Upper lobe of left lung (tissue), 6 donors: ENCODE measurements around the gene CENPQ. TPM values are rescaled to one million over a fixed set of nuclear protein-coding genes. Genes with fewer than 3 reads are reported as not detected.

Source experiments
- ATAC-seq, 2 donors: fragments of 200-7000 bp; cut with Tn5 transposase; one replicate each; pipeline ENCODE4 v1.9.1; 2022; ENCODE audit warnings: mild to moderate bottlenecking in 2 of 2, moderate library complexity in 2 of 2; ENCODE audit not compliant: low FRiP score in 2 of 2
- DNase-seq, 2 donors: peaks; one replicate each; pipeline ENCODE4 v3.0.0-alpha.2; 2019 to 2020
- H3K27ac ChIP-seq, 4 donors: fragments of 200-600 bp; sonication (generic); one replicate each; pipeline ENCODE4 v1.5.1; 2016 to 2019
- H3K27me3 ChIP-seq, 4 donors: fragments of 200-600 bp; sonication (generic); one replicate each; pipeline ENCODE4 v1.5.1; 2017 to 2019
- H3K36me3 ChIP-seq, 4 donors: fragments of 200-600 bp; sonication (generic); one replicate each; pipeline ENCODE4 v1.5.1; 2016 to 2019
- H3K4me1 ChIP-seq, 4 donors: fragments of 200-600 bp; sonication (generic); one replicate each; pipeline ENCODE4 v1.5.1; 2018 to 2019
- H3K4me3 ChIP-seq, 4 donors: fragments of 200-600 bp; sonication (generic); one replicate each; pipeline ENCODE4 v1.5.1; 2017 to 2019; ENCODE audit warnings: mild to moderate bottlenecking in 2 of 4, moderate library complexity in 1 of 4
- H3K9me3 ChIP-seq, 4 donors: fragments of 200-600 bp; sonication (generic); one replicate each; pipeline ENCODE4 v1.5.1; 2018 to 2019
- EP300 ChIP-seq, 4 donors: sonication (generic); formaldehyde crosslinking; IDR thresholded peaks; one replicate each; pipeline ENCODE4 v1.5.1; 2017; ENCODE audit warnings: antibody characterized with exemption in 4 of 4, control low read depth in 2 of 4
- POLR2A ChIP-seq, 4 donors: fragments of 450-650 bp; IDR thresholded peaks; one replicate each; pipeline ENCODE4 v1.5.1; 2016 to 2017; ENCODE audit warnings: antibody characterized with exemption in 4 of 4, mild to moderate bottlenecking in 2 of 4
- POLR2AphosphoS5 ChIP-seq, 2 donors: sonication (generic); formaldehyde crosslinking; IDR thresholded peaks; one replicate each; pipeline ENCODE4 v1.5.1; 2017; ENCODE audit warnings: antibody characterized with exemption in 2 of 2
- WGBS, 2 donors: methylation state at CpG; one replicate each; pipeline ENCODE4 v1.1.5; 2017 to 2018; 5-methylcytosine and 5-hydroxymethylcytosine counted together
- total RNA-seq, 6 donors: library from RNA; depleted of rRNA in 4 of 6; stranded (reverse); fragments of >200 nt in 4 of 6; gene quantifications; one replicate each; pipeline versions ENCODE4 v1.1.0 to v1.2.1, GENCODE V29; 2016 to 2021
- TF ChIP-seq, protein P1 (sequence below), 6 experiments: fragments of 450-650 bp in 4 of 6; fragments of 200-600 bp in 2 of 6; sonication (generic) in 2 of 6; IDR thresholded peaks; one replicate each; pipeline ENCODE4 v1.5.1; 2016 to 2019; ENCODE audit warnings: antibody characterized with exemption in 6 of 6
- donor health status: DM: no; HTN: no; CAD: no; lungs with moderate emphysema.
- donor health status: DM: no; HTN: yes; CAD: no; lungs with severe emphysema.

The CENPQ gene
- total RNA-seq, 6 donors from 2014 or later = 0.22 to 4.1 (median 3.6) TPM; not detected in 1

DNA sequence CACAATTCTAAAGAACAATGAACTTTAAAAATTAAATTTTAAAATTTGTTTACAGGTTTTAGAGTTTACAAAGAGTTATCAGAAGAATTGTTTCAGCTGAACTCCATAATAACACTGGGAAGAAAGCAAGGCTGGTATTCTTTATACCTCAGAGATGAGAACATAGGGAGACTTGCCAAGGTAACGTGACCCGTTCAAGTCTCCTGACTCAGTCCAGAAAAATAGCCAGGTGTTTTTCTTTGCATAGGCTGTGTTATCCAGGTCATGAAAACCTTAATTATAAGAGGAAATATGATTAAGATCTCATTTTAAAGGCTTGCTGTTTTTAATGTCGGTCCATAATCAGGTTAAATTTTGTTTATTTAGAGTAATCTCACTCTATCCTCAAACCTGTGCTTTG is 78.8 kb downstream of the CENPQ start:
- H3K4me3 ChIP-seq = no peak overlapping the region
- TF ChIP-seq, protein P1, sequence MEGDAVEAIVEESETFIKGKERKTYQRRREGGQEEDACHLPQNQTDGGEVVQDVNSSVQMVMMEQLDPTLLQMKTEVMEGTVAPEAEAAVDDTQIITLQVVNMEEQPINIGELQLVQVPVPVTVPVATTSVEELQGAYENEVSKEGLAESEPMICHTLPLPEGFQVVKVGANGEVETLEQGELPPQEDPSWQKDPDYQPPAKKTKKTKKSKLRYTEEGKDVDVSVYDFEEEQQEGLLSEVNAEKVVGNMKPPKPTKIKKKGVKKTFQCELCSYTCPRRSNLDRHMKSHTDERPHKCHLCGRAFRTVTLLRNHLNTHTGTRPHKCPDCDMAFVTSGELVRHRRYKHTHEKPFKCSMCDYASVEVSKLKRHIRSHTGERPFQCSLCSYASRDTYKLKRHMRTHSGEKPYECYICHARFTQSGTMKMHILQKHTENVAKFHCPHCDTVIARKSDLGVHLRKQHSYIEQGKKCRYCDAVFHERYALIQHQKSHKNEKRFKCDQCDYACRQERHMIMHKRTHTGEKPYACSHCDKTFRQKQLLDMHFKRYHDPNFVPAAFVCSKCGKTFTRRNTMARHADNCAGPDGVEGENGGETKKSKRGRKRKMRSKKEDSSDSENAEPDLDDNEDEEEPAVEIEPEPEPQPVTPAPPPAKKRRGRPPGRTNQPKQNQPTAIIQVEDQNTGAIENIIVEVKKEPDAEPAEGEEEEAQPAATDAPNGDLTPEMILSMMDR (IDR thresholded peaks at IDR 0.05) = no peak
- TF ChIP-seq POLR2A (IDR thresholded peaks at IDR 0.05) (no peak), POLR2AphosphoS5 (IDR thresholded peaks at IDR 0.05) (no peak), EP300 (IDR thresholded peaks at IDR 0.05) (no peak)
- no peak overlapping the region for H3K27ac ChIP-seq
- H3K4me1 ChIP-seq = no peaks in the 10 kb centered on the region
- no peaks in the 10 kb centered on the region for H3K9me3 ChIP-seq
- no peak for DNase-seq
- 80 to 84% methylated on average over 3 of the region's 3 CpGs for WGBS, 2 donors
- H3K36me3 ChIP-seq = no peaks in the 10 kb centered on the region
- no peak for ATAC-seq
- H3K27me3 ChIP-seq = no peaks in the 10 kb centered on the region

Other genes starting within 250 kb of the CENPQ start
- 10 to 100 TPM in 4 of 6 donors, 1 to 10 TPM in 2; 8.0 to 26.6 (median 17.2) TPM for gene MMUT, start 117 bp upstream of the CENPQ start, total RNA-seq
- not detected for gene GLYATL3, start 36.6 kb downstream of the CENPQ start, total RNA-seq
- 1 to 10 TPM; 1.2 to 2.9 (median 1.8) TPM for gene C6orf141, start 87.3 kb downstream of the CENPQ start, total RNA-seq
- under 1 TPM in 3 of 6 donors, not detected in 3; 0.46 to 0.81 (median 0.61) TPM for gene RHAG, start 173.5 kb downstream of the CENPQ start, total RNA-seq